ENCODE measurements around the gene SON. TPM values are rescaled to one million over a fixed set of nuclear protein-coding genes. Genes with fewer than 3 reads are reported as not detected.

Gene SON
- total RNA-seq, 4 donors from 2014 or later, result 219 to 258 (median 244) TPM

GRCh38 chr21:33537212-33537611 is 5.6 kb upstream of the SON start:
- Histone ChIP-seq H3K36me3 (peaks cover 27 to 72% (median 59%) of the 10 kb centered on the region in 4 donors), H3K27me3 (no peaks in the 10 kb centered on the region), H3K9me3 (no peaks in the 10 kb centered on the region), H3K4me1 (peaks cover 12 to 19% (median 15%) of the 10 kb centered on the region in 4 donors), H3K27ac (replicated peaks in 1 of 4) (no peak overlapping the region), H3K4me3 (no peak overlapping the region)
- intact Hi-C loops (cut with DNase I), result no loop called here
- 86% methylated on average over 2 of the region's 2 CpGs for WGBS
- no peak for TF ChIP-seq POLR2A (IDR thresholded peaks at IDR 0.05; ENCODE audit: low read depth)
- TF ChIP-seq, protein P1, sequence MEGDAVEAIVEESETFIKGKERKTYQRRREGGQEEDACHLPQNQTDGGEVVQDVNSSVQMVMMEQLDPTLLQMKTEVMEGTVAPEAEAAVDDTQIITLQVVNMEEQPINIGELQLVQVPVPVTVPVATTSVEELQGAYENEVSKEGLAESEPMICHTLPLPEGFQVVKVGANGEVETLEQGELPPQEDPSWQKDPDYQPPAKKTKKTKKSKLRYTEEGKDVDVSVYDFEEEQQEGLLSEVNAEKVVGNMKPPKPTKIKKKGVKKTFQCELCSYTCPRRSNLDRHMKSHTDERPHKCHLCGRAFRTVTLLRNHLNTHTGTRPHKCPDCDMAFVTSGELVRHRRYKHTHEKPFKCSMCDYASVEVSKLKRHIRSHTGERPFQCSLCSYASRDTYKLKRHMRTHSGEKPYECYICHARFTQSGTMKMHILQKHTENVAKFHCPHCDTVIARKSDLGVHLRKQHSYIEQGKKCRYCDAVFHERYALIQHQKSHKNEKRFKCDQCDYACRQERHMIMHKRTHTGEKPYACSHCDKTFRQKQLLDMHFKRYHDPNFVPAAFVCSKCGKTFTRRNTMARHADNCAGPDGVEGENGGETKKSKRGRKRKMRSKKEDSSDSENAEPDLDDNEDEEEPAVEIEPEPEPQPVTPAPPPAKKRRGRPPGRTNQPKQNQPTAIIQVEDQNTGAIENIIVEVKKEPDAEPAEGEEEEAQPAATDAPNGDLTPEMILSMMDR (IDR thresholded peaks at IDR 0.05), result no peak
- no peak for TF ChIP-seq EP300 (IDR thresholded peaks at IDR 0.05)
- TF ChIP-seq POLR2AphosphoS5 (IDR thresholded peaks at IDR 0.05), result no peak
- DNase-seq (ENCODE audit: extremely low spot score), result no peak

GRCh38 chr21:33539616-33540015 is 3.2 kb upstream of the SON start:
- peaks cover 8 to 48% (median 36%) of the 10 kb centered on the region in 4 donors for H3K36me3 ChIP-seq
- TF ChIP-seq EP300 (IDR thresholded peaks at IDR 0.05) (no peak), POLR2AphosphoS5 (IDR thresholded peaks at IDR 0.05) (no peak), POLR2A (IDR thresholded peaks at IDR 0.05; ENCODE audit: low read depth) (no peak)
- TF ChIP-seq, protein P1 (IDR thresholded peaks at IDR 0.05), result no peak
- H3K4me1 ChIP-seq, result peaks cover 15 to 26% (median 23%) of the 10 kb centered on the region in 4 donors
- no peaks in the 10 kb centered on the region for H3K27me3 ChIP-seq
- H3K9me3 ChIP-seq, result no peaks in the 10 kb centered on the region
- 81% methylated on average over 4 of the region's 4 CpGs for WGBS
- no peak overlapping the region for H3K27ac ChIP-seq (replicated peaks in 1 of 4)
- DNase-seq (ENCODE audit: extremely low spot score), result no peak
- intact Hi-C loops (cut with DNase I), result loop anchor here (5.0 kb wide), 1 partner anchor 57 kb away; no protein-coding TSS in a partner anchor
- no peak overlapping the region for H3K4me3 ChIP-seq

- 81% methylated on average over 3 of the region's 3 CpGs for WGBS
- intact Hi-C loops (cut with DNase I), result loop anchor here (5.0 kb wide), 1 partner anchor 58 kb away; no protein-coding TSS in a partner anchor
- TF ChIP-seq POLR2AphosphoS5 (IDR thresholded peaks at IDR 0.05) (no peak), POLR2A (IDR thresholded peaks at IDR 0.05; ENCODE audit: low read depth) (no peak)
- Histone ChIP-seq H3K36me3 (peaks cover 7 to 37% (median 28%) of the 10 kb centered on the region in 4 donors), H3K27ac (replicated peaks in 1 of 4) (peak overlapping the region in 3 of 4 donors; percentile 96 to 99 (median 97)), H3K4me1 (peaks cover 26 to 37% (median 34%) of the 10 kb centered on the region in 4 donors), H3K4me3 (peak overlapping the region; percentile 72 to 81 (median 75)), H3K27me3 (no peaks in the 10 kb centered on the region), H3K9me3 (no peaks in the 10 kb centered on the region)
- DNase-seq (ENCODE audit: extremely low spot score), result no peak
Observed at GRCh38 chr21:33540711-33541104, 2.1 kb upstream of the SON start.

GRCh38 chr21:33541105-33541711 is 1.6 kb upstream of the SON start:
- H3K4me1 ChIP-seq, result peaks cover 29 to 42% (median 39%) of the 10 kb centered on the region in 4 donors
- peaks cover 8 to 34% (median 26%) of the 10 kb centered on the region in 4 donors for H3K36me3 ChIP-seq
- peak overlapping the region; percentile 72 to 81 (median 75) for H3K4me3 ChIP-seq
- intact Hi-C loops (cut with DNase I), result loop anchor here (5.0 kb wide), 1 partner anchor 59 kb away; no protein-coding TSS in a partner anchor
- no peak for DNase-seq (ENCODE audit: extremely low spot score)
- 35% methylated on average over 19 of the region's 19 CpGs for WGBS
- no peak for TF ChIP-seq POLR2AphosphoS5 (IDR thresholded peaks at IDR 0.05)
- H3K9me3 ChIP-seq, result no peaks in the 10 kb centered on the region
- no peaks in the 10 kb centered on the region for H3K27me3 ChIP-seq
- H3K27ac ChIP-seq (replicated peaks in 1 of 4), result peak overlapping the region; percentile 96 to 99 (median 98)

GRCh38 chr21:33541756-33542639 is 840 bp upstream of the SON start, which contains the start of gene GART:
Gene GART (minus strand): TSS chr21:33542117. CDS start chr21:33539315, 2,802 bp downstream.
- peak; percentile 92 for DNase-seq (ENCODE audit: extremely low spot score)
- Histone ChIP-seq H3K27me3 (no peaks in the 10 kb centered on the region), H3K4me1 (peaks cover 34 to 47% (median 46%) of the 10 kb centered on the region in 4 donors), H3K4me3 (peak within 1 kb of the TSS; percentile 72 to 81 (median 75)), H3K27ac (replicated peaks in 1 of 4) (peak within 1 kb of the TSS; percentile 96 to 99 (median 98)), H3K36me3 (peaks cover 16 to 34% (median 29%) of the 10 kb centered on the region in 4 donors), H3K9me3 (no peaks in the 10 kb centered on the region)
- WGBS, result under 1% methylated on average over 36 of the region's 56 CpGs
- intact Hi-C loops (cut with DNase I), result loop anchor here (5.0 kb wide), 1 partner anchor 60 kb away; no protein-coding TSS in a partner anchor
- TF ChIP-seq EP300 (IDR thresholded peaks at IDR 0.05) (no peak), POLR2A (IDR thresholded peaks at IDR 0.05; ENCODE audit: low read depth) (peak; percentile 78), POLR2AphosphoS5 (IDR thresholded peaks at IDR 0.05) (peak; percentile 85 to 88)
- TF ChIP-seq, protein P1 (IDR thresholded peaks at IDR 0.05), result no peak

All from esophagus muscularis mucosa (tissue), 4 donors.